Natural killer cell (primary cell): ENCODE data around the gene IGF2R. TPM values are rescaled to one million over a fixed set of nuclear protein-coding genes. Genes with fewer than 3 reads are reported as not detected.

Experiments used
- ATAC-seq, 3 donors: fragments of 150-1000 bp in 2 of 3; fragments of 200-7000 bp in 1 of 3; cut with Tn5 transposase; 1 replicate in 1 of 3; 2 replicates in 2 of 3; pipeline ENCODE4 v1.10.0; 2021; ENCODE audit warnings: mild to moderate bottlenecking in 2 of 3, moderate library complexity in 2 of 3
- DNase-seq, 2 donors: peaks; one replicate each; pipeline versions ENCODE4 v3.0.0 to v3.0.0-alpha.2; 2013 to 2021; ENCODE audit warnings: mixed read lengths in 1 of 2
- H3K27ac ChIP-seq: one replicate; pipeline ENCODE4 v1.5.1; 2013; ENCODE audit warnings: mild to moderate bottlenecking, low read length
- H3K27me3 ChIP-seq: one replicate; pipeline ENCODE4 v1.6.1; 2013; ENCODE audit warnings: low read length; ENCODE audit not compliant: control insufficient read depth, insufficient read depth
- H3K36me3 ChIP-seq: one replicate; pipeline ENCODE4 v1.6.1; 2013; ENCODE audit warnings: low read length; ENCODE audit not compliant: control insufficient read depth, insufficient read depth
- H3K4me1 ChIP-seq: one replicate; pipeline ENCODE4 v1.6.1; 2013; ENCODE audit warnings: low read length; ENCODE audit not compliant: control insufficient read depth, insufficient read depth
- H3K4me3 ChIP-seq: one replicate; pipeline ENCODE4 v1.5.1; 2013; ENCODE audit warnings: low read length
- H3K9me3 ChIP-seq: one replicate; pipeline ENCODE4 v1.6.1; 2013; ENCODE audit warnings: low read length; ENCODE audit not compliant: control insufficient read depth, insufficient read depth
- H3K27ac Mint-ChIP-seq, 2 donors: one replicate each; pipeline ENCODE4 v1.8.0; 2022; ENCODE audit warnings: mild to moderate bottlenecking in 2 of 2, mixed read lengths in 2 of 2, moderate library complexity in 1 of 2
- H3K27me3 Mint-ChIP-seq, 2 donors: one replicate each; pipeline ENCODE4 v1.8.0; 2022; ENCODE audit warnings: low read depth in 2 of 2, mixed read lengths in 2 of 2
- H3K36me3 Mint-ChIP-seq: one replicate; pipeline ENCODE4 v1.8.0; 2022; ENCODE audit warnings: mixed read lengths
- H3K4me1 Mint-ChIP-seq, 2 donors: one replicate each; pipeline ENCODE4 v1.8.0; 2022; ENCODE audit warnings: mixed read lengths in 2 of 2
- H3K4me3 Mint-ChIP-seq: one replicate; pipeline ENCODE4 v1.8.0; 2022; ENCODE audit warnings: mild to moderate bottlenecking, moderate library complexity, mixed read lengths
- H3K9me3 Mint-ChIP-seq, 2 donors: one replicate each; pipeline ENCODE4 v1.8.0; 2022; ENCODE audit warnings: mixed read lengths in 2 of 2
- CTCF ChIP-seq: fragments of 200-600 bp; IDR thresholded peaks from one replicate; pipeline ENCODE4 v1.8.0; 2022; ENCODE audit warnings: antibody characterized with exemption
- WGBS: methylation state at CpG from one replicate; pipeline ENCODE4 v1.1.7; 2013; ENCODE audit warnings: missing lambda C conversion rate; ENCODE audit not compliant: insufficient coverage; 5-methylcytosine and 5-hydroxymethylcytosine counted together
- intact Hi-C: fragments of 100-400 bp; cut with micrococcal nuclease; formaldehyde crosslinking; loops from one replicate; pipeline ENCODE4 v1.14.2; 2022
- total RNA-seq, 4 donors: library from RNA; stranded (reverse); fragments of 120-200 nt in 1 of 4; gene quantifications; one replicate each; pipeline versions ENCODE4 v1.2.3 to v1.2.4, GENCODE V29; 2013 to 2022

Gene IGF2R
- total RNA-seq, 3 donors from 2014 or later (not counting 1 experiment from before 2014, with no cell fraction given) = 208 to 282 (median 253) TPM

- no peak for TF ChIP-seq CTCF
- no peak for ATAC-seq
- Histone ChIP-seq H3K9me3 (no peaks in the 10 kb centered on the region), H3K4me3 (no peak overlapping the region), H3K27ac (no peak overlapping the region), H3K27me3 (no peaks in the 10 kb centered on the region), H3K36me3 (no peaks in the 10 kb centered on the region), H3K4me1 (peaks cover 5% of the 10 kb centered on the region)
- Mint-ChIP-seq H3K27me3 (peaks cover 0 to 4% of the 10 kb centered on the region in 2 donors), H3K27ac (no peak overlapping the region), H3K4me1 (peaks cover 0 to 5% of the 10 kb centered on the region in 2 donors), H3K4me3 (no peak overlapping the region), H3K36me3 (no peaks in the 10 kb centered on the region), H3K9me3 (no peaks in the 10 kb centered on the region)
- 88% methylated on average over 2 of the region's 2 CpGs for WGBS
- intact Hi-C loops = no loop called here
- DNase-seq = no peak
Observed at GRCh38 chr6:159961528-159961927, 7.4 kb upstream of the IGF2R start.

- Histone ChIP-seq H3K4me3 (no peak overlapping the region), H3K9me3 (no peaks in the 10 kb centered on the region), H3K36me3 (no peaks in the 10 kb centered on the region), H3K27me3 (no peaks in the 10 kb centered on the region), H3K4me1 (peaks cover 5% of the 10 kb centered on the region), H3K27ac (no peak overlapping the region)
- Mint-ChIP-seq H3K4me3 (no peak overlapping the region), H3K36me3 (no peaks in the 10 kb centered on the region), H3K9me3 (no peaks in the 10 kb centered on the region), H3K27me3 (peaks cover 0 to 4% of the 10 kb centered on the region in 2 donors), H3K27ac (no peak overlapping the region), H3K4me1 (peaks cover 0 to 5% of the 10 kb centered on the region in 2 donors)
- intact Hi-C loops = no loop called here
- no peak for DNase-seq
- no peak for TF ChIP-seq CTCF
- 85% methylated on average over 3 of the region's 3 CpGs for WGBS
- no peak for ATAC-seq
Observed at GRCh38 chr6:159963111-159963510, 5.8 kb upstream of the IGF2R start.

GRCh38 chr6:159964046-159964445 is 4.8 kb upstream of the IGF2R start:
- peaks cover 10% of the 10 kb centered on the region for H3K4me1 ChIP-seq
- Mint-ChIP-seq H3K27me3 (peaks cover 0 to 4% of the 10 kb centered on the region in 2 donors), H3K36me3 (no peaks in the 10 kb centered on the region), H3K4me1 (no peaks in the 10 kb centered on the region), H3K9me3 (no peaks in the 10 kb centered on the region), H3K27ac (no peak overlapping the region), H3K4me3 (no peak overlapping the region)
- no peak overlapping the region for H3K27ac ChIP-seq
- WGBS = no CpG with 5 or more reads among the region's 2 CpGs
- intact Hi-C loops = no loop called here
- no peak overlapping the region for H3K4me3 ChIP-seq
- no peak for TF ChIP-seq CTCF
- no peaks in the 10 kb centered on the region for H3K9me3 ChIP-seq
- no peaks in the 10 kb centered on the region for H3K27me3 ChIP-seq
- ATAC-seq = no peak
- no peaks in the 10 kb centered on the region for H3K36me3 ChIP-seq
- no peak for DNase-seq

GRCh38 chr6:159966339-159966738 is 2.5 kb upstream of the IGF2R start:
- H3K4me1 Mint-ChIP-seq = peaks cover 11 to 13% of the 10 kb centered on the region in 2 donors
- no peak overlapping the region for H3K4me3 Mint-ChIP-seq
- H3K36me3 ChIP-seq = no peaks in the 10 kb centered on the region
- ATAC-seq = no peak
- H3K4me1 ChIP-seq = peaks cover 16% of the 10 kb centered on the region
- intact Hi-C loops = no loop called here
- no peaks in the 10 kb centered on the region for H3K27me3 ChIP-seq
- H3K36me3 Mint-ChIP-seq = no peaks in the 10 kb centered on the region
- H3K9me3 ChIP-seq = no peaks in the 10 kb centered on the region
- 76% methylated on average over 4 of the region's 4 CpGs for WGBS
- no peak overlapping the region for H3K27ac ChIP-seq
- TF ChIP-seq CTCF = no peak
- H3K27me3 Mint-ChIP-seq = no peaks in the 10 kb centered on the region
- DNase-seq = no peak
- H3K4me3 ChIP-seq = no peak overlapping the region
- H3K27ac Mint-ChIP-seq = no peak overlapping the region
- no peaks in the 10 kb centered on the region for H3K9me3 Mint-ChIP-seq
